GM23248 (cell line): ENCODE data around the gene PHF12. TPM values are rescaled to one million over a fixed set of nuclear protein-coding genes. Genes with fewer than 3 reads are reported as not detected.

Experiments
- DNase-seq: peaks from one replicate; pipeline ENCODE4 v3.0.0-alpha.2; 2015
- H2AFZ ChIP-seq: fragments of 200-600 bp; sonication (generic); 2 replicates; pipeline ENCODE4 v1.6.1; 2016; ENCODE audit warnings: antibody characterized with exemption
- H3F3A ChIP-seq: fragments of 200-600 bp; sonication (generic); 2 replicates; pipeline ENCODE4 v1.6.1; 2016; ENCODE audit warnings: mild to moderate bottlenecking, antibody characterized with exemption, mixed run types; ENCODE audit not compliant: insufficient read depth
- H3K27ac ChIP-seq: fragments of 200-600 bp; sonication (generic); 2 replicates; pipeline ENCODE4 v1.5.1; 2016; ENCODE audit warnings: mild to moderate bottlenecking
- H3K27me3 ChIP-seq: fragments of 200-600 bp; sonication (generic); replicated peaks from 2 replicates; pipeline ENCODE4 v1.6.1; 2016; ENCODE audit warnings: mild to moderate bottlenecking; ENCODE audit not compliant: insufficient read depth
- H3K36me3 ChIP-seq: fragments of 200-600 bp; sonication (generic); 2 replicates; pipeline ENCODE4 v1.6.1; 2016; ENCODE audit warnings: low read depth, mild to moderate bottlenecking
- H3K4me1 ChIP-seq: fragments of 200-600 bp; sonication (generic); 2 replicates; pipeline ENCODE4 v1.6.1; 2016; ENCODE audit warnings: mild to moderate bottlenecking; ENCODE audit not compliant: insufficient read depth
- H3K4me2 ChIP-seq: fragments of 200-600 bp; sonication (generic); one replicate; pipeline ENCODE4 v1.6.1; 2016; ENCODE audit warnings: mild to moderate bottlenecking; ENCODE audit not compliant: unreplicated experiment
- H3K4me3 ChIP-seq: fragments of 200-600 bp; sonication (generic); 2 replicates; pipeline ENCODE4 v1.5.1; 2016; ENCODE audit warnings: mild to moderate bottlenecking
- H3K79me2 ChIP-seq: fragments of 200-600 bp; sonication (generic); 2 replicates; pipeline ENCODE4 v1.6.1; 2016; ENCODE audit warnings: mild to moderate bottlenecking; ENCODE audit not compliant: insufficient read depth
- H3K9ac ChIP-seq: fragments of 200-600 bp; sonication (generic); 2 replicates; pipeline ENCODE4 v1.6.1; 2016; ENCODE audit warnings: mild to moderate bottlenecking
- H3K9me2 ChIP-seq: fragments of 200-600 bp; sonication (generic); 2 replicates; pipeline ENCODE4 v1.6.1; 2016; ENCODE audit warnings: mixed run types, mild to moderate bottlenecking, moderate library complexity; ENCODE audit not compliant: insufficient read depth
- H3K9me3 ChIP-seq: fragments of 200-600 bp; sonication (generic); one replicate; pipeline ENCODE4 v1.6.1; 2017; ENCODE audit warnings: low read depth
- H4K20me1 ChIP-seq: fragments of 200-600 bp; sonication (generic); 2 replicates; pipeline ENCODE4 v1.6.0; 2016; ENCODE audit not compliant: insufficient read depth
- EZH2 ChIP-seq: fragments of 200-600 bp; sonication (generic); IDR thresholded peaks from 2 replicates; pipeline ENCODE4 v1.6.1; 2018; ENCODE audit warnings: antibody characterized with exemption, mild to moderate bottlenecking; ENCODE audit not compliant: insufficient read depth, poor library complexity, severe bottlenecking
- EZH2phosphoT487 ChIP-seq: fragments of 200-600 bp; sonication (generic); IDR thresholded peaks from 2 replicates; pipeline ENCODE4 v1.6.1; 2018; ENCODE audit warnings: antibody characterized with exemption, moderate library complexity, mild to moderate bottlenecking, low read depth; ENCODE audit not compliant: insufficient read depth
- WGBS, 2 experiments: methylation state at CpG; one replicate each; pipeline ENCODE4 v1.1.6; 2015 to 2017; ENCODE audit warnings: low lambda C conversion rate in 2 of 2, low coverage in 1 of 2; ENCODE audit errors: missing lambda C conversion rate in 2 of 2; 5-methylcytosine and 5-hydroxymethylcytosine counted together
- in situ Hi-C: fragments of 300-500 bp; cut with MboI; formaldehyde crosslinking; loops from 2 replicates; pipeline ENCODE4 v1.15.0; 2020
- polyA plus RNA-seq: library from polyadenylated mRNA; unstranded; fragments of >200 nt; fragmentation: Nextera tagmentation; extraction: Ambion mirVana; gene quantifications from 2 replicates; pipeline ENCODE4 v1.2.1, GENCODE V29; 2016
- total RNA-seq: library from RNA; depleted of rRNA; stranded (reverse); fragments of >200 nt; shearing (Covaris generic); gene quantifications from 2 replicates; pipeline ENCODE4 v1.2.3, GENCODE V29; 2014

PHF12 gene
- total and polyA plus RNA-seq, 2 experiments from 2014 or later = 6.1 to 27.7 TPM

- no peaks in the 10 kb centered on the region for H3K9me2 ChIP-seq
- DNase-seq = no peak
- H3K4me2 ChIP-seq = no peak overlapping the region
- H3K79me2 ChIP-seq = peaks cover 15% of the 10 kb centered on the region
- no peaks in the 10 kb centered on the region for H3K27me3 ChIP-seq
- peaks cover 12% of the 10 kb centered on the region; the same call in 1 of the 2 replicates for H3K4me1 ChIP-seq
- H3K27ac ChIP-seq = no peak overlapping the region
- WGBS, 2 experiments = 90 to 93% methylated on average over 20 to 24 of the region's 24 CpGs
- no peak overlapping the region for H2AFZ ChIP-seq
- TF ChIP-seq EZH2 (no peak), EZH2phosphoT487 (no peak)
- no peaks in the 10 kb centered on the region for H3K36me3 ChIP-seq
- H3K9me3 ChIP-seq = no peaks in the 10 kb centered on the region
- no peak overlapping the region for H3K9ac ChIP-seq
- H4K20me1 ChIP-seq = no peaks in the 10 kb centered on the region
- H3F3A ChIP-seq = peaks cover 27% of the 10 kb centered on the region
- in situ Hi-C loops = no loop called here
- no peak overlapping the region for H3K4me3 ChIP-seq
Measured at GRCh38 chr17:28900986-28901726, 50.2 kb downstream of the PHF12 start.

GRCh38 chr17:28899212-28899815, 52.0 kb downstream of the PHF12 start:
- no peak overlapping the region for H3K4me2 ChIP-seq
- no peaks in the 10 kb centered on the region for H3K27me3 ChIP-seq
- peaks cover 11% of the 10 kb centered on the region; the same call in 1 of the 2 replicates for H3F3A ChIP-seq
- TF ChIP-seq EZH2phosphoT487 (no peak), EZH2 (no peak)
- H3K9me2 ChIP-seq = no peaks in the 10 kb centered on the region
- 97 to 98% methylated on average over 5 of the region's 5 CpGs for WGBS, 2 experiments
- no peak overlapping the region for H3K4me3 ChIP-seq
- H2AFZ ChIP-seq = no peak overlapping the region
- peaks cover 28% of the 10 kb centered on the region for H3K79me2 ChIP-seq
- no peaks in the 10 kb centered on the region for H4K20me1 ChIP-seq
- no peak overlapping the region for H3K9ac ChIP-seq
- peaks cover 14% of the 10 kb centered on the region; the same call in 1 of the 2 replicates for H3K4me1 ChIP-seq
- no peaks in the 10 kb centered on the region for H3K9me3 ChIP-seq
- in situ Hi-C loops = loop anchor here (10.0 kb wide), 1 partner anchor 135 kb away; no protein-coding TSS in a partner anchor
- no peaks in the 10 kb centered on the region for H3K36me3 ChIP-seq
- no peak overlapping the region for H3K27ac ChIP-seq
- no peak for DNase-seq

- no peak overlapping the region for H3K27ac ChIP-seq
- no peak overlapping the region for H3K4me2 ChIP-seq
- H4K20me1 ChIP-seq = no peaks in the 10 kb centered on the region
- H2AFZ ChIP-seq = no peak overlapping the region
- H3K27me3 ChIP-seq = no peaks in the 10 kb centered on the region
- H3K9me3 ChIP-seq = no peaks in the 10 kb centered on the region
- H3K9me2 ChIP-seq = no peaks in the 10 kb centered on the region
- WGBS, 2 experiments = 86 to 90% methylated on average over 12 of the region's 12 CpGs
- H3K36me3 ChIP-seq = no peaks in the 10 kb centered on the region
- peaks cover 34% of the 10 kb centered on the region for H3K79me2 ChIP-seq
- H3K9ac ChIP-seq = no peak overlapping the region
- in situ Hi-C loops = loop anchor here (10.0 kb wide), 1 partner anchor 134 kb away; no protein-coding TSS in a partner anchor
- TF ChIP-seq EZH2 (no peak), EZH2phosphoT487 (no peak)
- no peak overlapping the region for H3K4me3 ChIP-seq
- no peak for DNase-seq
- peaks cover 14% of the 10 kb centered on the region; the same call in 1 of the 2 replicates for H3K4me1 ChIP-seq
- H3F3A ChIP-seq = 0 out of 2 replicates have a peak, but pooled peaks cover 3% of the 10 kb centered on the region
Measured at GRCh38 chr17:28898527-28898955, 52.8 kb downstream of the PHF12 start.

GRCh38 chr17:28897769-28898526, 53.4 kb downstream of the PHF12 start:
- H4K20me1 ChIP-seq = no peaks in the 10 kb centered on the region
- H3K4me2 ChIP-seq = peak overlapping the region; percentile 93
- H3K9ac ChIP-seq = peak overlapping the region; percentile 83
- peak overlapping the region; percentile 97 for H2AFZ ChIP-seq
- no peaks in the 10 kb centered on the region for H3F3A ChIP-seq
- H3K4me1 ChIP-seq = peaks cover 14% of the 10 kb centered on the region; the same call in 1 of the 2 replicates
- H3K27ac ChIP-seq = no peak overlapping the region
- H3K4me3 ChIP-seq = peak overlapping the region; percentile 95
- H3K9me2 ChIP-seq = no peaks in the 10 kb centered on the region
- in situ Hi-C loops = loop anchor here (10.0 kb wide), 1 partner anchor 133 kb away; no protein-coding TSS in a partner anchor
- H3K79me2 ChIP-seq = peaks cover 40% of the 10 kb centered on the region
- no peak for TF ChIP-seq EZH2phosphoT487
- no peak for TF ChIP-seq EZH2
- no peaks in the 10 kb centered on the region for H3K27me3 ChIP-seq
- no peak for DNase-seq
- no peaks in the 10 kb centered on the region for H3K36me3 ChIP-seq
- WGBS, 2 experiments = 22% methylated on average over 22 to 23 of the region's 23 CpGs
- H3K9me3 ChIP-seq = no peaks in the 10 kb centered on the region
